HFFc6 (cell line): Measurements from ENCODE around the gene TMEM158. TPM values are rescaled to one million over a fixed set of nuclear protein-coding genes. Genes with fewer than 3 reads are reported as not detected.

Source experiments
- DNase-seq: peaks from one replicate; pipeline ENCODE4 v3.0.0-alpha.2; 2018
- H3K27ac Mint-ChIP-seq: 2 replicates; pipeline ENCODE4 v1.8.0; 2020; ENCODE audit warnings: mild to moderate bottlenecking, mixed read lengths
- H3K27me3 Mint-ChIP-seq: 2 replicates; pipeline ENCODE4 v1.8.0; 2021; ENCODE audit warnings: mild to moderate bottlenecking, moderate library complexity, mixed read lengths; ENCODE audit not compliant: insufficient read depth
- H3K36me3 Mint-ChIP-seq: 2 replicates; pipeline ENCODE4 v1.8.0; 2021; ENCODE audit warnings: low read depth, mixed read lengths
- H3K4me1 Mint-ChIP-seq: 2 replicates; pipeline ENCODE4 v1.8.0; 2020; ENCODE audit warnings: low read depth, mixed read lengths
- H3K4me3 Mint-ChIP-seq: 2 replicates; pipeline ENCODE4 v1.8.0; 2020; ENCODE audit warnings: mild to moderate bottlenecking, moderate library complexity, mixed read lengths
- H3K9me3 Mint-ChIP-seq: 2 replicates; pipeline ENCODE4 v1.8.0; 2020; ENCODE audit warnings: mild to moderate bottlenecking, mixed read lengths
- total RNA-seq, 6 experiments: library from RNA; stranded (reverse); fragmentation: NEBNext Ultra II Directional; extraction: Animal tissue kit (Norgen Biotek cat#: 25700); gene quantifications; 2 replicates in 1 of 6; 3 replicates in 5 of 6; pipeline ENCODE4 v1.2.3, GENCODE V29; 2021
- TF ChIP-seq, protein P1 (sequence below): fragments of 200-600 bp; sonication (generic); IDR thresholded peaks from 2 replicates; pipeline ENCODE4 v1.5.0; 2021; ENCODE audit warnings: antibody characterized with exemption, mild to moderate bottlenecking

TMEM158 gene
- total RNA-seq, 6 experiments from 2014 or later = 26.1 to 82.2 (median 29.4) TPM

- Mint-ChIP-seq H3K27me3 (no peaks in the 10 kb centered on the region), H3K4me3 (no peak overlapping the region), H3K36me3 (no peaks in the 10 kb centered on the region), H3K4me1 (peaks cover 34% of the 10 kb centered on the region), H3K27ac (peak overlapping the region; percentile 95), H3K9me3 (no peaks in the 10 kb centered on the region)
- DNase-seq = no peak
- TF ChIP-seq, protein P1, sequence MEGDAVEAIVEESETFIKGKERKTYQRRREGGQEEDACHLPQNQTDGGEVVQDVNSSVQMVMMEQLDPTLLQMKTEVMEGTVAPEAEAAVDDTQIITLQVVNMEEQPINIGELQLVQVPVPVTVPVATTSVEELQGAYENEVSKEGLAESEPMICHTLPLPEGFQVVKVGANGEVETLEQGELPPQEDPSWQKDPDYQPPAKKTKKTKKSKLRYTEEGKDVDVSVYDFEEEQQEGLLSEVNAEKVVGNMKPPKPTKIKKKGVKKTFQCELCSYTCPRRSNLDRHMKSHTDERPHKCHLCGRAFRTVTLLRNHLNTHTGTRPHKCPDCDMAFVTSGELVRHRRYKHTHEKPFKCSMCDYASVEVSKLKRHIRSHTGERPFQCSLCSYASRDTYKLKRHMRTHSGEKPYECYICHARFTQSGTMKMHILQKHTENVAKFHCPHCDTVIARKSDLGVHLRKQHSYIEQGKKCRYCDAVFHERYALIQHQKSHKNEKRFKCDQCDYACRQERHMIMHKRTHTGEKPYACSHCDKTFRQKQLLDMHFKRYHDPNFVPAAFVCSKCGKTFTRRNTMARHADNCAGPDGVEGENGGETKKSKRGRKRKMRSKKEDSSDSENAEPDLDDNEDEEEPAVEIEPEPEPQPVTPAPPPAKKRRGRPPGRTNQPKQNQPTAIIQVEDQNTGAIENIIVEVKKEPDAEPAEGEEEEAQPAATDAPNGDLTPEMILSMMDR = no peak
Measured at GRCh38 chr3:45198264-45199260, 27.5 kb downstream of the TMEM158 start.

- no peaks in the 10 kb centered on the region for H3K9me3 Mint-ChIP-seq
- no peaks in the 10 kb centered on the region for H3K27me3 Mint-ChIP-seq
- H3K36me3 Mint-ChIP-seq = no peaks in the 10 kb centered on the region
- DNase-seq = no peak
- H3K27ac Mint-ChIP-seq = no peak overlapping the region
- no peak overlapping the region for H3K4me3 Mint-ChIP-seq
- TF ChIP-seq, protein P1 = no peak
- peaks cover 20% of the 10 kb centered on the region for H3K4me1 Mint-ChIP-seq
Measured at GRCh38 chr3:45194791-45195190, 31.3 kb downstream of the TMEM158 start.

DNA sequence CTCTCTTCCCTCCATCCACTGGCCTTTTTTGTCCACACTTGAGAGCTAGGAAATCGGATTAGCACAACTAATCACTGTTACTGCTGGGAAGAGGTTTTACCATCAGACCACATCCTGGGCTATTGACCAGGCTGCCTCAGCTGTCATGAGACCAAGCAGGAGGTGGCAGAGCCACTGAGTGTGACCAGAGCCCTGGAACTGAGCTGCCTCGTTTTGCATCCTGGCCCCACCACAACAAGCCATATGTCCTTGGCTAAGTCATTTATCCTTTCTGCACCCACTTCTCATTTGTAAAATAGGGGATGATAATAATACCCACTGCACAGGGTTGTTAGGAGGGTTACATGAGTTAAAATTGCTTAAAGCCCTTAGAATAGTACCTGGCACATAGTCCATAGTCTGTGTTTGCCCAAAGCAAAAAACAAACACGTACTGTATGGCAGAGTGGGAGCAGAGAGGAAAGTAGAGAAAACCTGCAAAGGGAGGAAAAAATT lies 34.1 kb downstream of the TMEM158 start:
- no peak overlapping the region for H3K4me3 Mint-ChIP-seq
- no peaks in the 10 kb centered on the region for H3K9me3 Mint-ChIP-seq
- no peak overlapping the region for H3K27ac Mint-ChIP-seq
- H3K4me1 Mint-ChIP-seq = no peaks in the 10 kb centered on the region
- H3K27me3 Mint-ChIP-seq = no peaks in the 10 kb centered on the region; the same call in 1 of the 2 replicates
- no peaks in the 10 kb centered on the region for H3K36me3 Mint-ChIP-seq
- TF ChIP-seq, protein P1 = no peak
- no peak for DNase-seq

DNA sequence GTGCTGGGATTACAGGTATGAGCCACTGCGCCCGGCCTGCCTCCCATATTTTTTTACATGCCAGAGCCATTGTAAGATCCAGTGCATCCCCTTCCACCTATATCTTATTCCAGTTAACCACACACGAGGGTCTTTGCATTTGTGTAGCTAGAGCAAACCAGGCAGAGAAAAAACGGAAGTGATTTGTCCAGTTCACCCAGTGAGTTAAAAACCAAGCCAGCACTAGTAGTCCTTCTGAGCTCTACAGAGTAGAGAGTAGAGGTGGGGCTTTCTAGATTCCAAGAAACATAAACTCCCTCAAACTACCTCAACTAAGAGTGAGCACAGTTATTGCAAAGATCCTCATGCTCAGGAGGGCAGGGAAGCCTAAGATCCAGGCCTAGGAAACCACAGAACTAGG lies 34.7 kb downstream of the TMEM158 start:
- H3K4me3 Mint-ChIP-seq = no peak overlapping the region
- no peaks in the 10 kb centered on the region for H3K9me3 Mint-ChIP-seq
- H3K4me1 Mint-ChIP-seq = no peaks in the 10 kb centered on the region
- no peak for DNase-seq
- H3K27ac Mint-ChIP-seq = no peak overlapping the region
- H3K27me3 Mint-ChIP-seq = no peaks in the 10 kb centered on the region; the same call in 1 of the 2 replicates
- TF ChIP-seq, protein P1 = no peak
- H3K36me3 Mint-ChIP-seq = no peaks in the 10 kb centered on the region

DNA sequence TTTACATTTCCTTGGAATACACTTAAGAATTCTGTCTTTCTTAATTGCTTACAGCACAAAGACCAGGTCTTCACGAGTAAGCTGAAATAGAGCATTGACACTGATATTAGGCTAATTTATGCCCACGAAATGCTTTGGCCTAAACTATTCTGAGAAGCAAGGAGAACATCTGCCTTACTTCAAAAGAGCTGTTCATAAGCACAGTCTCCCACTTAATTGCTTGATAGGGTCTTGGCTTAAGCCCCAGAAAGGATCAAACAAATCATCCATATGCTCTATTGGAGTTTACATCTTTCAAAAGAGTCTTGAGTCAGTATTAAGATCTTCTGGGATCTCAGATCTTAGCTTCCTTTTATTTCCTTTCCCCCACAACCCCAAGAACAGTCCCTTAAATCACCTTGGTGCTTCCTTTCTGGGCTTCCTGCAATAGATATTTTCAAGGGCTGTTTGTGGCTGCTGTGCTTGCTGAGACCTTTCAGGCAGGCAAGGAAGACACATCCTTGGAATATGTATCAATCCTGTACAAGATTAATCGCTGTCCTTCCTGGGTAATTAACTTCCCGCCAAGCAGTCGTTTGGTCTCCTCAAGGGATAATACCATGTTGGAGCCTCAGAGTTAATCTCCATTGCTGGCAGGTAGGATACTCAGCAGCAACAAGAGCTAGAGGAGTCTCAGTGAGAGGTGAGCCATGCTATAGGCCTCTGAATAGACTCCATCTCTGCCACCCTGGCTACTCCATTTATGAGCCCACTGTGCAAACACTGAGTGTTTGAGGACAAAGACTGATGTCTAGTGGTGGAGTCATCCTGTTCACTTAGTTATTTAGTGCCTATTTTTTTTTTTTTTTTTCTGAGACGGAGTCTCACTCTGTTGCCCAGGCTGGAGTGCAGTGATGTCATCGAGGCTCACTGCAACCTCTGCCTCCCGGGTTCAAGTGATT lies 37.1 kb downstream of the TMEM158 start:
- H3K9me3 Mint-ChIP-seq = no peaks in the 10 kb centered on the region
- no peak overlapping the region for H3K27ac Mint-ChIP-seq
- H3K36me3 Mint-ChIP-seq = no peaks in the 10 kb centered on the region
- DNase-seq = no peak
- peaks cover 2% of the 10 kb centered on the region; the same call in 1 of the 2 replicates for H3K4me1 Mint-ChIP-seq
- TF ChIP-seq, protein P1 = no peak
- H3K27me3 Mint-ChIP-seq = no peaks in the 10 kb centered on the region; the same call in 1 of the 2 replicates
- H3K4me3 Mint-ChIP-seq = no peak overlapping the region
